Activated CD4-positive, CD25-positive, alpha-beta regulatory T cell treated with anti-CD3 and anti-CD28 coated beads, Interleukin-2, amount 50 U/mL, for 24 hours (primary cell): ENCODE data around the gene GRIFIN.

ENCODE experiments used
- ATAC-seq, 2 donors: fragments of 150-1000 bp; cut with Tn5 transposase; one replicate each; pipeline ENCODE4 v1.10.0; 2021; ENCODE audit warnings: mild to moderate bottlenecking in 1 of 2, moderate library complexity in 1 of 2

GRIFIN gene

GRCh38 chr7:2497500-2498336 lies 21.5 kb upstream of the GRIFIN start:
- ATAC-seq, result no peak

GRCh38 chr7:2497065-2497464 lies 20.9 kb upstream of the GRIFIN start:
- no peak for ATAC-seq

- ATAC-seq, result no peak
Measured at GRCh38 chr7:2496375-2496774, 20.2 kb upstream of the GRIFIN start.

- no peak for ATAC-seq
Measured at GRCh38 chr7:2495418-2496299, 19.5 kb upstream of the GRIFIN start.

GRCh38 chr7:2494191-2495130 lies 18.3 kb upstream of the GRIFIN start:
- no peak for ATAC-seq

GRCh38 chr7:2493205-2494164 lies 17.3 kb upstream of the GRIFIN start:
- no peak for ATAC-seq

GRCh38 chr7:2492038-2492437 lies 15.8 kb upstream of the GRIFIN start:
- ATAC-seq, result no peak

- ATAC-seq, result no peak
Measured at GRCh38 chr7:2490181-2490651, 14.0 kb upstream of the GRIFIN start.

GRCh38 chr7:2488681-2489080 lies 12.5 kb upstream of the GRIFIN start:
- ATAC-seq, result no peak

- no peak for ATAC-seq
Measured at GRCh38 chr7:2488272-2488645, 12.1 kb upstream of the GRIFIN start.

GRCh38 chr7:2487586-2488271 lies 11.5 kb upstream of the GRIFIN start:
- ATAC-seq, result no peak

- no peak for ATAC-seq
Measured at GRCh38 chr7:2484868-2485267, 8.7 kb upstream of the GRIFIN start.

GRCh38 chr7:2483494-2483893 lies 7.3 kb upstream of the GRIFIN start:
- ATAC-seq, result no peak

- no peak for ATAC-seq
Measured at GRCh38 chr7:2482725-2483451, 6.7 kb upstream of the GRIFIN start.

- no peak for ATAC-seq
Measured at GRCh38 chr7:2481195-2481594, 5.0 kb upstream of the GRIFIN start.

GRCh38 chr7:2480070-2480408 lies 3.8 kb upstream of the GRIFIN start:
- ATAC-seq, result no peak

GRCh38 chr7:2479276-2480069 lies 3.3 kb upstream of the GRIFIN start:
- no peak for ATAC-seq

GRCh38 chr7:2478800-2479199 lies 2.6 kb upstream of the GRIFIN start:
- ATAC-seq, result no peak

- ATAC-seq, result no peak
Measured at GRCh38 chr7:2478399-2478785, 2.2 kb upstream of the GRIFIN start.
